Measurements from ENCODE around the gene MIGA2.

MIGA2 gene

GRCh38 chr9:129075996-129076639, 39.7 kb downstream of the MIGA2 start:
- DNase-seq, result no peak

GRCh38 chr9:129076640-129077037, 40.2 kb downstream of the MIGA2 start:
- no peak for DNase-seq

GRCh38 chr9:129077236-129077635, 40.8 kb downstream of the MIGA2 start:
- no peak for DNase-seq

GRCh38 chr9:129078691-129079503, 42.5 kb downstream of the MIGA2 start:
- no peak for DNase-seq

GRCh38 chr9:129079829-129080228, 43.4 kb downstream of the MIGA2 start:
- DNase-seq, result no peak

- no peak for DNase-seq
These were observed 43.8 kb downstream of the MIGA2 start for GRCh38 chr9:129080298-129080600.

- DNase-seq, result peak; percentile 99
These were observed 44.4 kb downstream of the MIGA2 start, which contains the start of gene DOLPP1 for GRCh38 chr9:129080601-129081387. Gene DOLPP1 (plus strand): TSS chr9:129081111. CDS start chr9:129081132, 21 bp downstream.

GRCh38 chr9:129081388-129081904, 45.0 kb downstream of the MIGA2 start:
- DNase-seq, result no peak

GRCh38 chr9:129084087-129084486, 47.7 kb downstream of the MIGA2 start:
- no peak for DNase-seq

GRCh38 chr9:129089246-129089645, 52.8 kb downstream of the MIGA2 start:
- no peak for DNase-seq

GRCh38 chr9:129093602-129094386, 57.4 kb downstream of the MIGA2 start:
- DNase-seq, result no peak

- DNase-seq, result no peak
These were observed 58.2 kb downstream of the MIGA2 start for GRCh38 chr9:129094387-129095169.

- no peak for DNase-seq
These were observed 58.8 kb downstream of the MIGA2 start for GRCh38 chr9:129095170-129095667.

- DNase-seq, result no peak
These were observed 59.5 kb downstream of the MIGA2 start for GRCh38 chr9:129095908-129096307.

- no peak for DNase-seq
These were observed 61.4 kb downstream of the MIGA2 start for GRCh38 chr9:129097671-129098306.

- no peak for DNase-seq
These were observed 61.9 kb downstream of the MIGA2 start for GRCh38 chr9:129098328-129098727.

GRCh38 chr9:129100383-129101169, 64.2 kb downstream of the MIGA2 start:
- no peak for DNase-seq

- DNase-seq, result no peak
These were observed 64.9 kb downstream of the MIGA2 start for GRCh38 chr9:129101279-129101678.

- DNase-seq, result no peak
These were observed 65.7 kb downstream of the MIGA2 start for GRCh38 chr9:129102095-129102525.
